ENCODE measurements around the gene CAMTA1.

DNA sequence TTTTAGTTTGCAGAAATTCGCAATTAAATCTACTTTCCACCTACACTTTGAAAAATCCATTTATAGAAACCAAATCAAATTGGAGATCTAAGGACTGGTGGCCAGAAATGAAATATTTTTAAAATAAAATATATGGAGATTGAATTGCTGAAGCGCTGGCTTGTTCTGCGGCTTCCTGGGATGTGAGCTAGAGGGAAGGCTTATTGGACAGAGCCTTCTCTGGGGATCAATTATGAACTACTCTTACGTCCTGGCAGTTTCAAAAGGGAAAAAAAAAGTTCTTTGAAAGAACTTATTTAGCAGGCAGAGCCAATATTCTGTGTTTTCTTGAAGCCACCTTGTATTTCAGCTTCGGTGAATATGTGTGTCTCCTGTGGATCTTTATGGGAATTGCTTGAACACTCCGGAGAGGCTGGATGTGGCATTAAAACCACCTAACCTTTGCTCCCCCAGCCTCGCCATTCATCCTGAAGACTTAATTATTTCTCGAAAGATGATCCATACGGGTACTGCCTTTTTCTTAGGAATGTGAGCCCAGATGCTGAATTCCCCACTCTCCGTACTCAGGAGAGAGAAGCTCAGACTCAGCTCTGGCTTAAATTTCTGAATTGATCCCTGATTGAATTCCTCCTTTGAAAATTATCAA lies 506.9 kb downstream of the CAMTA1 start:
- TF ChIP-seq CTCF (IDR thresholded peaks at IDR 0.05) (no peak), POLR2A (IDR thresholded peaks at IDR 0.05) (no peak), POLR2AphosphoS5 (IDR thresholded peaks at IDR 0.05) (no peak)

Data from upper lobe of left lung (tissue), 4 donors.